ENCODE data around the gene ELP4. TPM values are rescaled to one million over a fixed set of nuclear protein-coding genes. Genes with fewer than 3 reads are reported as not detected.
"Not testable (repeated sequence)": the region's sequence is repeated elsewhere in the genome, so short reads cannot be mapped to it uniquely, and the experiment has no call there.

The ELP4 gene
- total RNA-seq, 2 donors from 2014 or later = 16.9 TPM

- Histone ChIP-seq H3K27ac (no peak overlapping the region), H3K36me3 (no peaks in the 10 kb centered on the region)
- no peak for TF ChIP-seq CTCF (IDR thresholded peaks at IDR 0.05)
Measured at GRCh38 chr11:31492320-31492913, 17.1 kb upstream of the ELP4 start.

GRCh38 chr11:31493235-31493634, 16.3 kb upstream of the ELP4 start:
- Histone ChIP-seq H3K27me3 (replicated peaks; ENCODE audit: insufficient read depth) (no peaks in the 10 kb centered on the region), H3K4me3 (no peak overlapping the region), H3K9me3 (no peaks in the 10 kb centered on the region), H3K4me1 (ENCODE audit: control insufficient read depth in 1 of 2, low read depth in 2 of 2) (no peaks in the 10 kb centered on the region), H3K36me3 (no peaks in the 10 kb centered on the region), H3K27ac (no peak overlapping the region)
- TF ChIP-seq CTCF (IDR thresholded peaks at IDR 0.05) = no peak
- DNase-seq (ENCODE audit: low spot score) (no peak), ATAC-seq (ENCODE audit: insufficient number of reproducible peaks, low FRiP score, low read depth) (no peak)

More at GRCh38 chr11:31492320-31492913, 17.1 kb upstream of the ELP4 start:
- ATAC-seq (ENCODE audit: insufficient number of reproducible peaks, low FRiP score, low read depth) (no peak), DNase-seq (ENCODE audit: low spot score) (no peak)
- H3K4me3 ChIP-seq = no peak overlapping the region
- no peaks in the 10 kb centered on the region for H3K4me1 ChIP-seq (ENCODE audit: control insufficient read depth in 1 of 2, low read depth in 2 of 2)
- no peaks in the 10 kb centered on the region for H3K9me3 ChIP-seq
- H3K27me3 ChIP-seq (replicated peaks; ENCODE audit: insufficient read depth) = no peaks in the 10 kb centered on the region

GRCh38 chr11:31493762-31494161, 15.8 kb upstream of the ELP4 start:
- H3K4me3 ChIP-seq; H3K4me1 ChIP-seq (ENCODE audit: control insufficient read depth in 1 of 2, low read depth in 2 of 2); H3K27me3 ChIP-seq (replicated peaks; ENCODE audit: insufficient read depth); DNase-seq (ENCODE audit: low spot score); ATAC-seq (ENCODE audit: insufficient number of reproducible peaks, low FRiP score, low read depth); H3K36me3 ChIP-seq; H3K27ac ChIP-seq; H3K9me3 ChIP-seq: not testable (repeated sequence)

- no peaks in the 10 kb centered on the region for H3K4me1 ChIP-seq (ENCODE audit: control insufficient read depth in 1 of 2, low read depth in 2 of 2)
- ATAC-seq (ENCODE audit: insufficient number of reproducible peaks, low FRiP score, low read depth) = no peak
- no peaks in the 10 kb centered on the region for H3K9me3 ChIP-seq
- no peaks in the 10 kb centered on the region for H3K27me3 ChIP-seq (replicated peaks; ENCODE audit: insufficient read depth)
- TF ChIP-seq CTCF (IDR thresholded peaks at IDR 0.05) = no peak
- no peaks in the 10 kb centered on the region for H3K36me3 ChIP-seq
- H3K4me3 ChIP-seq = no peak overlapping the region
- DNase-seq (ENCODE audit: low spot score) = no peak
- H3K27ac ChIP-seq = no peak overlapping the region
Measured at GRCh38 chr11:31499576-31500178, 9.9 kb upstream of the ELP4 start.

GRCh38 chr11:31500560-31500959, 9.0 kb upstream of the ELP4 start:
- no peak for ATAC-seq (ENCODE audit: insufficient number of reproducible peaks, low FRiP score, low read depth)
- no peaks in the 10 kb centered on the region for H3K9me3 ChIP-seq
- no peak overlapping the region for H3K4me3 ChIP-seq
- DNase-seq (ENCODE audit: low spot score) = no peak
- no peak overlapping the region for H3K27ac ChIP-seq
- H3K27me3 ChIP-seq (replicated peaks; ENCODE audit: insufficient read depth) = no peaks in the 10 kb centered on the region
- H3K36me3 ChIP-seq = no peaks in the 10 kb centered on the region
- TF ChIP-seq CTCF (IDR thresholded peaks at IDR 0.05) = no peak
- H3K4me1 ChIP-seq (ENCODE audit: control insufficient read depth in 1 of 2, low read depth in 2 of 2) = no peaks in the 10 kb centered on the region

- ATAC-seq (ENCODE audit: insufficient number of reproducible peaks, low FRiP score, low read depth) = no peak
- no peaks in the 10 kb centered on the region for H3K27me3 ChIP-seq (replicated peaks; ENCODE audit: insufficient read depth)
- H3K4me3 ChIP-seq = peak overlapping the region; percentile 88
Measured at GRCh38 chr11:31509051-31509428, 527 bp upstream of the ELP4 start.

More at GRCh38 chr11:31509051-31509428, 527 bp upstream of the ELP4 start:
- H3K4me1 ChIP-seq (ENCODE audit: control insufficient read depth in 1 of 2, low read depth in 2 of 2) = peaks cover 14 to 25% of the 10 kb centered on the region in 2 donors
- H3K9me3 ChIP-seq = no peaks in the 10 kb centered on the region
- TF ChIP-seq CTCF (IDR thresholded peaks at IDR 0.05) = no peak
- H3K36me3 ChIP-seq = no peaks in the 10 kb centered on the region
- DNase-seq (ENCODE audit: low spot score) = no peak
- peak overlapping the region; percentile 79 to 80 for H3K27ac ChIP-seq

Measured in thoracic aorta (tissue), 2 donors.